Fibroblast of the conjunctiva (primary cell): ENCODE measurements around the gene NPY.
"Not testable (repeated sequence)": the region's sequence is repeated elsewhere in the genome, so short reads cannot be mapped to it uniquely, and the experiment has no call there.

Experiments used
- DNase-seq: peaks from one replicate; pipeline ENCODE4 v3.0.0-alpha.2; 2010; ENCODE audit warnings: low read depth

The NPY gene

GRCh38 chr7:24283897-24284698 is at the start of gene NPY:
Gene NPY (plus strand): TSS chr7:24284190. CDS start chr7:24285241, 1,051 bp downstream.
- DNase-seq, result no peak

- DNase-seq, result no peak
Measured at GRCh38 chr7:24239260-24239659, 44.7 kb upstream of the NPY start.

GRCh38 chr7:24241206-24241605 is 42.8 kb upstream of the NPY start:
- no peak for DNase-seq

GRCh38 chr7:24244554-24244953 is 39.4 kb upstream of the NPY start:
- no peak for DNase-seq

GRCh38 chr7:24245362-24245761 is 38.6 kb upstream of the NPY start:
- DNase-seq, result no peak

- DNase-seq, result no peak
Measured at GRCh38 chr7:24249266-24249665, 34.7 kb upstream of the NPY start.

- DNase-seq, result no peak
Measured at GRCh38 chr7:24251568-24251967, 32.4 kb upstream of the NPY start.

- DNase-seq, result no peak
Measured at GRCh38 chr7:24255139-24255538, 28.9 kb upstream of the NPY start.

- DNase-seq, result not testable (repeated sequence)
Measured at GRCh38 chr7:24258324-24258723, 25.7 kb upstream of the NPY start.

GRCh38 chr7:24271938-24272337 is 12.1 kb upstream of the NPY start:
- no peak for DNase-seq

- DNase-seq, result no peak
Measured at GRCh38 chr7:24279512-24279911, 4.5 kb upstream of the NPY start.

GRCh38 chr7:24283554-24283896 is 465 bp upstream of the NPY start:
- no peak for DNase-seq

GRCh38 chr7:24284699-24285506 is 913 bp downstream of the NPY start:
- DNase-seq, result no peak

GRCh38 chr7:24290004-24290641 is 6.1 kb downstream of the NPY start:
- peak; percentile 8 for DNase-seq

GRCh38 chr7:24291271-24291670 is 7.3 kb downstream of the NPY start:
- DNase-seq, result no peak

GRCh38 chr7:24297362-24297761 is 13.4 kb downstream of the NPY start:
- no peak for DNase-seq

GRCh38 chr7:24298696-24299095 is 14.7 kb downstream of the NPY start:
- no peak for DNase-seq

- DNase-seq, result no peak
Measured at GRCh38 chr7:24299192-24299591, 15.2 kb downstream of the NPY start.

GRCh38 chr7:24301703-24302102 is 17.7 kb downstream of the NPY start:
- no peak for DNase-seq

GRCh38 chr7:24304494-24305095 is 20.6 kb downstream of the NPY start:
- DNase-seq, result no peak

- DNase-seq, result no peak
Measured at GRCh38 chr7:24307326-24307725, 23.3 kb downstream of the NPY start.

GRCh38 chr7:24312588-24312987 is 28.6 kb downstream of the NPY start:
- DNase-seq, result no peak

- DNase-seq, result no peak
Measured at GRCh38 chr7:24313777-24314176, 29.8 kb downstream of the NPY start.
